D341Med (cell line): ENCODE data around the gene ARSA.
A peak's percentile ranks its signal among the peaks of the same experiment; 100 is the strongest.
"Not testable (repeated sequence)": the region's sequence is repeated elsewhere in the genome, so short reads cannot be mapped to it uniquely, and the experiment has no call there.

Experiments used
- DNase-seq: peaks from one replicate; pipeline ENCODE4 v3.0.0; 2012; ENCODE audit warnings: low spot score

ARSA gene

GRCh38 chr22:50654664-50655063, 26.7 kb upstream of the ARSA start:
- not testable (repeated sequence) for DNase-seq

GRCh38 chr22:50653256-50653655, 25.3 kb upstream of the ARSA start:
- DNase-seq = no peak

- not testable (repeated sequence) for DNase-seq
These were observed 15.8 kb upstream of the ARSA start for GRCh38 chr22:50643821-50644101.

- DNase-seq = not testable (repeated sequence)
These were observed 15.3 kb upstream of the ARSA start for GRCh38 chr22:50643021-50643820.

- DNase-seq = peak; percentile 33
These were observed 14.0 kb upstream of the ARSA start for GRCh38 chr22:50641696-50642607.

- DNase-seq = no peak
These were observed 13.1 kb upstream of the ARSA start for GRCh38 chr22:50640857-50641647.

- DNase-seq = not testable (repeated sequence)
These were observed 12.3 kb upstream of the ARSA start for GRCh38 chr22:50640296-50640695.

GRCh38 chr22:50635591-50635990, 7.6 kb upstream of the ARSA start:
- DNase-seq = peak; percentile 16

- DNase-seq = no peak
These were observed 5.8 kb upstream of the ARSA start for GRCh38 chr22:50633771-50634170.

- DNase-seq = no peak
These were observed 5.1 kb upstream of the ARSA start for GRCh38 chr22:50633086-50633485.

- no peak for DNase-seq
These were observed 2.4 kb upstream of the ARSA start for GRCh38 chr22:50630376-50630775.

- no peak for DNase-seq
These were observed 687 bp upstream of the ARSA start for GRCh38 chr22:50628543-50629134.

- DNase-seq = peak; percentile 62
These were observed 906 bp downstream of the ARSA start for GRCh38 chr22:50626850-50627641.

GRCh38 chr22:50626314-50626849, 1.6 kb downstream of the ARSA start:
- DNase-seq = peak; percentile 14

GRCh38 chr22:50625568-50626313, 2.2 kb downstream of the ARSA start:
- peak; percentile 14 for DNase-seq

- no peak for DNase-seq
These were observed 2.8 kb downstream of the ARSA start for GRCh38 chr22:50625131-50625567.

- no peak for DNase-seq
These were observed 3.4 kb downstream of the ARSA start for GRCh38 chr22:50624347-50625130.

GRCh38 chr22:50622723-50623327, 5.1 kb downstream of the ARSA start:
- DNase-seq = peak; percentile 15
